ENCODE results near the gene MLLT10.

GRCh38 chr10:21521751-21522533, 12.1 kb upstream of the MLLT10 start:
- TF ChIP-seq, protein P1, sequence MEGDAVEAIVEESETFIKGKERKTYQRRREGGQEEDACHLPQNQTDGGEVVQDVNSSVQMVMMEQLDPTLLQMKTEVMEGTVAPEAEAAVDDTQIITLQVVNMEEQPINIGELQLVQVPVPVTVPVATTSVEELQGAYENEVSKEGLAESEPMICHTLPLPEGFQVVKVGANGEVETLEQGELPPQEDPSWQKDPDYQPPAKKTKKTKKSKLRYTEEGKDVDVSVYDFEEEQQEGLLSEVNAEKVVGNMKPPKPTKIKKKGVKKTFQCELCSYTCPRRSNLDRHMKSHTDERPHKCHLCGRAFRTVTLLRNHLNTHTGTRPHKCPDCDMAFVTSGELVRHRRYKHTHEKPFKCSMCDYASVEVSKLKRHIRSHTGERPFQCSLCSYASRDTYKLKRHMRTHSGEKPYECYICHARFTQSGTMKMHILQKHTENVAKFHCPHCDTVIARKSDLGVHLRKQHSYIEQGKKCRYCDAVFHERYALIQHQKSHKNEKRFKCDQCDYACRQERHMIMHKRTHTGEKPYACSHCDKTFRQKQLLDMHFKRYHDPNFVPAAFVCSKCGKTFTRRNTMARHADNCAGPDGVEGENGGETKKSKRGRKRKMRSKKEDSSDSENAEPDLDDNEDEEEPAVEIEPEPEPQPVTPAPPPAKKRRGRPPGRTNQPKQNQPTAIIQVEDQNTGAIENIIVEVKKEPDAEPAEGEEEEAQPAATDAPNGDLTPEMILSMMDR (IDR thresholded peaks at IDR 0.05) = no peak
- TF ChIP-seq EP300 (IDR thresholded peaks at IDR 0.05) (no peak), POLR2A (IDR thresholded peaks at IDR 0.05) (no peak), POLR2AphosphoS5 (IDR thresholded peaks at IDR 0.05) (no peak)
